GM04504 (cell line): ENCODE results near the gene PDSS2.

Experiments used
- DNase-seq: peaks from one replicate; pipeline ENCODE4 v3.0.0-alpha.2; 2012; ENCODE audit warnings: low read depth

PDSS2 gene

GRCh38 chr6:107360476-107360875 lies 98.9 kb downstream of the PDSS2 start:
- no peak for DNase-seq

- DNase-seq, result no peak
Observed at GRCh38 chr6:107357842-107358241, 101.5 kb downstream of the PDSS2 start.

- DNase-seq, result no peak
Observed at GRCh38 chr6:107357031-107357430, 102.3 kb downstream of the PDSS2 start.

- no peak for DNase-seq
Observed at GRCh38 chr6:107355659-107356058, 103.7 kb downstream of the PDSS2 start.

- no peak for DNase-seq
Observed at GRCh38 chr6:107354451-107354850, 104.9 kb downstream of the PDSS2 start.

GRCh38 chr6:107353773-107354382 lies 105.5 kb downstream of the PDSS2 start:
- no peak for DNase-seq

- no peak for DNase-seq
Observed at GRCh38 chr6:107348224-107348623, 111.1 kb downstream of the PDSS2 start.

GRCh38 chr6:107345393-107345792 lies 114.0 kb downstream of the PDSS2 start:
- DNase-seq, result no peak

GRCh38 chr6:107344981-107345380 lies 114.4 kb downstream of the PDSS2 start:
- DNase-seq, result no peak

- no peak for DNase-seq
Observed at GRCh38 chr6:107344383-107344782, 115.0 kb downstream of the PDSS2 start.

- DNase-seq, result no peak
Observed at GRCh38 chr6:107342144-107342543, 117.2 kb downstream of the PDSS2 start.

GRCh38 chr6:107340881-107341280 lies 118.5 kb downstream of the PDSS2 start:
- no peak for DNase-seq

- DNase-seq, result no peak
Observed at GRCh38 chr6:107337191-107337741, 122.1 kb downstream of the PDSS2 start.

GRCh38 chr6:107334026-107334425 lies 125.3 kb downstream of the PDSS2 start:
- DNase-seq, result no peak

- DNase-seq, result no peak
Observed at GRCh38 chr6:107333491-107333890, 125.9 kb downstream of the PDSS2 start.

GRCh38 chr6:107331409-107332386 lies 127.7 kb downstream of the PDSS2 start:
- no peak for DNase-seq

GRCh38 chr6:107330168-107330567 lies 129.2 kb downstream of the PDSS2 start:
- no peak for DNase-seq

GRCh38 chr6:107329063-107329860 lies 130.1 kb downstream of the PDSS2 start:
- DNase-seq, result no peak

GRCh38 chr6:107328081-107328480 lies 131.3 kb downstream of the PDSS2 start:
- no peak for DNase-seq

- DNase-seq, result no peak
Observed at GRCh38 chr6:107323133-107323785, 136.1 kb downstream of the PDSS2 start.

- no peak for DNase-seq
Observed at GRCh38 chr6:107321793-107322192, 137.6 kb downstream of the PDSS2 start.
